ENCODE measurements around the gene GPX2.

Gene GPX2

DNA sequence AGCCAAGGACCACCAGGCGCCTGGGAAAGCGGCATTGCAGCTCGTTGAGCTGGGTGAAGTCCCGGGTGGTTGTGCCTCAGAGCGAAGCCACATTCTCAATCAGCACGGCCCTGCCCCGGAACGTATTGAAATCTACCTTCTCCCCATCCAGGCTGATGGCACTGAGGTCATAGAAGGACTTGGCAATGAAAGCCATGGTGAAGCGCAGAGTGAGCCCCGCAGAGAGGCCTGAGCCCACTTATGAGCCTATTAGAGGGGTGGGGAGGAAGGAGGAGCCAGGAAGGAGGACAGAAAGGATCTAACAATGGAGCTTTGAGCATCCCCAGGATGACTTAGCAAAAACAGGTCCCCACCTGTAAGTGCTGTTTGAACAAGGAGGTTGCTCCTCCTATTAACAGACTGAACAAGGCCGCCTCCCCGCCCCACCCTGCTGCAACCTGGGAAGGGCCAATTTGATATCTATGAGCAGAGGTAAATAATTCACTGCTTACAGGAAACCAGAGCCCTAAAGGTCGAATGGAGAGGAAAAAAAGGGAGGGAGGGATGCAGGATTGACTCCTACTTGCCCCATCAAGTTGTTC, at the start of gene GPX2:
GPX2 (minus strand) TSS at position 215 of the 581 bp plus-strand sequence; CDS start at position 196, 19 bp downstream.
- DNase-seq (ENCODE audit: low read depth in 4 of 4, low spot score in 1 of 4): no peak

DNA sequence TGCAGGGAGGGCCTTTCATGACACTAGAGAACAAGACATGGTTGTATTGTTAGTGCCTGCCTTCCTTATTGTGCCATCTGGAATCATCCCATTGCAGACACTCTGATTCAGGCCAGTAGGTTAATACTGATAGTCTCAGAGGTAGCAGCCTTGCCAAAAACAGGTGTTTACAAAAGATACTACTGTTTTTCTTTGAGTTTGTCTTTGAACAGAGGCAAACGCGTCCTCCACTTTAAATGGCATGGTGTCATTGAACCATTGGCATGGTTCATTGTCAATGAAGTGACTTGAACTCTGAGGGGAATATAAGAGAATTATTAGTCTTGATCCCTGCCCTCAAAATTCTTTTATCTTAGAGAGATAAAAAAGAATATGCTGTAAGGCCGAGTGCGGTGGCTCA, 48.4 kb upstream of the GPX2 start:
- DNase-seq (ENCODE audit: low read depth in 4 of 4, low spot score in 1 of 4): no peak

DNA sequence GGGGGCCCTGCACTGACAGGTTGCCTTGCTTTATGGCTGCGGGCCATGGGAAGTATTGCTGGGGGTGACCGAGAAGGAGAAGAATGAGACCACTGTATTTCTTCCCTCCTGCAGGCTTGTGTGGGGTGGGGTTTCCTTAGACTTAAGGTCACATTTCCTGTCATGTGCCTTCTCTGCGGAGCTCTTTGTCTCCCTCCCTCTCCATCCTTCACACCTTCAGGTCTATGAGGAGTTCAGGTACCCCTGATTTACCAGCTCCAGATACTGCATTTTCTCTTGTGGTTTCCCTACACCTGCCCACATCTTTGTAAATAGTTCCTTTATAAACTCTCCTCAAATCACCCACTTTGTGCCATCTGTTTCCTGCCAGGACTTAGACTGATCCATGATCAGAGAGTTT, 47.8 kb upstream of the GPX2 start:
- DNase-seq (ENCODE audit: low read depth in 4 of 4, low spot score in 1 of 4): no peak

DNA sequence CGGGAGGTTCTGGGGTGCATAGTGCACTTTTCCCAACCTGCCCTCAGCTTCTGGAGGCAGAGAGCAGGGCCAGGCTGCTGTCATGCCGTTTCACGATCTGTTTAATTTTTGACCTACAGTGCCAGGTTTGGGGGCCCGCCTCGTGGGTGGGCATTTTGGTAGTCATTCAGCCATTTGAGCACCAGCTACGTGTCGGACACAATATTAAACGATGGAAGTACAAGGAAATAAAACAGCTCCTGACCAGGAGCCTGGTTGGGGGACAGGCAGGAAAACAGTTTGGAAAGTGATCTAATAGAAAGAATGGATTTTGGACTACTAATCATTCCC, 44.9 kb upstream of the GPX2 start:
- peak in 1 of 4 experiments; percentile 9 for DNase-seq (ENCODE audit: low read depth in 4 of 4, low spot score in 1 of 4)

DNA sequence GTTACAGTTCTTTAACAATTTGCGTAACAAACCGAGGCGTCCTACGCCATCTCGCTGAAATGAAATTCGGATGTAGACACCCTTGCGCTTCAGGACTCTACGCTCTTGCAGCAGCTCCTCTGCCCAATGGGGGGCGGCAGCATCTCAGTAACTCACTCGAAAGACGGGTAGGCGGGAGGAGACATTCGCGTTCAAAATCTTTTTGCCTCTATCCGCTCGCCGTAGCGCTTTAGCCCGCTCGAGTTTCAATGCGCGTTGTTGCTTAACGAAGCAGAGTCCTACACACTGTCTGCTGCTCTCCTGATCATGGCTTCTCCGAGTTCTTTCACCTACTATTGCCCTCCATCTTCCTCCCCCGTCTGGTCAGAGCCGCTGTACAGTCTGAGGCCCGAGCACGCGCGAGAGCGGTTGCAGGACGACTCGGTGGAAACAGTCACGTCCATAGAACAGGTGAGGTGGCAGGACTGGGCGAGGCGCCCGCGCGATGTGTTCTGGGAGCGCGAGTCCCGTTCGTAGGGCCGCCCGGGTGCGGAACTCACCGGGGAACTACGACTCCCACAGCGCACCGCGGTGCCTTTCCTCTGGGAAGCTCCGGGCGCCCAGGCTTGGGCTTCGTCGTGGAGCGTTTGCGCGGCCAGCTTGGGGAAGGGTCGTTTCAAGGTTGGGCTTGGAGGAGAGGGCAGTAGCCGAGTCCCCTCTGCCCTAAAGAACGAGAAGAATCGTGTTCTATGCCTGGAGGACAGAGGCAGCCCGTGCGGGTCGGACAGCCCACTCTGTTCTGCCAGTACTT, 44.3 kb upstream of the GPX2 start, which contains the start of gene FNTB:
FNTB (plus strand) TSS at position 248 of the 790 bp plus-strand sequence; CDS start at position 307, 59 bp downstream.
- DNase-seq (ENCODE audit: low read depth in 4 of 4, low spot score in 1 of 4): peak; percentile 75 to 92 (median 84)

DNA sequence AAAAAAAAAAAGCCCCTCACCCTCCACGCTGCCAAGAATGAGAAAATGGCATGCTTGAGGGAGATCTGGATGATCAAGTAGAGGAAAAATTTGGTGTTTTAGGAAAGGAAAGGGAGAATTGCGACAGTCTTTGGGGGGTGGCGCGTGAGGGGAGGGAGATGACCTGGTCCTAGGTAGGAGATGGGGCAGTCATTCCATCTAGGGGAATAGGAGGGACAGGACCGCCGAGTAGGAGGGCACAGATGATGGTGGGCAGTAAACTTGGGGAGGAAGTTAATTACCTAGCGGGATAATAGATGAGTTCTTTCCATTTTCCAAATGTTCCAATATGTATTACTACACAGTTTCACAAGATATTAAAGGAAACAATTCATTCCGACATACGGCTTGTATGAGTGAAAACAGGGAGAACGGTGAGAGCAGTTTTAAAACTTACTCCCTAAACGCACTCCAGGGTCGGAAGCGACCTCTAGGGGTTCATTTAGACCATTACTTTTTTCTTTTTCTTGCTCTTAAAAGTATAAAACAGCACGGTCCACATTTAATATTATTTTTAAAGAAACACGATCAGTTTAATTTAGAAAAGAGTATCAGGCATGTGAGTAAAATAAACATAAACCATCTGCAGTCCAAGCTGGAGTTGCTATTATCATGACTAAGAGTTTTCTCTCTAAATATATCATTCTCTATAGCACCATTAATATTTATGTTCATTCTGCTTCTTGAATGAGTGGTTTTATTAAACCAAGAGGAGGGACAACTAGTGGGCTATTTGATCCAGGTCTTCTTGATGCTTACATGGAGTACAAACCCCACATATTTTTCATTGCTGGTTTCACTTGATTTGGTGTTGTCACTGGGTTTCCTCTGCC, 41.1 kb upstream of the GPX2 start:
- no peak for DNase-seq (ENCODE audit: low read depth in 4 of 4, low spot score in 1 of 4)

DNA sequence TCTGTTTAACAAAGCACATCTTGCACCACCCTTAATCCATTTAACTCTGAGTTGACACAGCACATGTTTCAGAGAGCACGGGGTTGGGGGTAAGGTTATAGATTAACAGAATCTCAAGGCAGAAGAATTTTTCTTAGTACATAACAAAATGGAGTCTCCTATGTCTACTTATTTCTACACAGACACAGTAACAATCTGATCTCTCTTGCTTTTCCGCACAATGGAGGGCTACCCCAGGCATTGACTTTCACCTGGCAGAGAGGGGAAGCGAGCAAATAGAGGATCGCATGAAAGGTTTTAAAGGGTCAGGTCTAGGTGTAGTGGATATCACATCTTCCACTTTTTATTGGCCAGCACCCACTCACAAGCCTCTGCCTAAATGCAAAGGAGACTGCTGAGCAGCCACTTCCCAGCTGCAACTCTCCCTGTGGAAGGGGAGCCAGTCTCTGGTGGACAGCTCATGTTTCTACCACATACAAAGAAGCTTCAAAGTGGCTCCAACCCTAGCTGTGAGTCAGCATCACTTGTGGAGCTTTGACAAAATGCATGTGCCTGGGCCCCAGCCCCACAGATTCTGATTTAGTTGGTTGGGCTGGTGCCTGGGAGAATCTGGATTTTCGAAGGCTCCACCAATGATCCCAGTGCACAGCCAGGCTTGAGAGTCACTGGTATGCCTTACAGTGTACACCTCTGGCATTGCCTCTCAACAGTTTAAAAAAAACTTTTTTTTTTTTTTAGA, 37.0 kb upstream of the GPX2 start:
- DNase-seq (ENCODE audit: low read depth in 4 of 4, low spot score in 1 of 4): no peak

DNA sequence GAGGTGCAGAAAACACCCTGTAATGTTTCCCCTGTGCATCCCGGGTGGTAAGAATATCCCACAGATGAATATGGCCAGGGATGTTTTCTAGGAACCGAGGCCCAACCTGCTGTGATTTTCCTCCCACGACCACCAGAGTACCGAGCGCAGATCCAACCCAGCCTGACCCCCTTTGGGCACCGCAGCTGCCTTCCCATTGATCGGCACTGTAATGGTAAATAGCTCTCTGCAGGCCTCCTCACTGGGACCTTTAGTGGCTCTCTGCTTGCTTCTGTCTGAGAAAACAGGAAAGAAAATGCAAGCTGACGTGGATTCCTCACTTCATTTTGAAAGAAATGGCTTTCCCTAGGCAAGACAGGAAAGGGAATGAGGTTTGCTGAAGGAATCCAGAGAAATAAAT, 32.0 kb upstream of the GPX2 start:
- no peak for DNase-seq (ENCODE audit: low read depth in 4 of 4, low spot score in 1 of 4)

DNA sequence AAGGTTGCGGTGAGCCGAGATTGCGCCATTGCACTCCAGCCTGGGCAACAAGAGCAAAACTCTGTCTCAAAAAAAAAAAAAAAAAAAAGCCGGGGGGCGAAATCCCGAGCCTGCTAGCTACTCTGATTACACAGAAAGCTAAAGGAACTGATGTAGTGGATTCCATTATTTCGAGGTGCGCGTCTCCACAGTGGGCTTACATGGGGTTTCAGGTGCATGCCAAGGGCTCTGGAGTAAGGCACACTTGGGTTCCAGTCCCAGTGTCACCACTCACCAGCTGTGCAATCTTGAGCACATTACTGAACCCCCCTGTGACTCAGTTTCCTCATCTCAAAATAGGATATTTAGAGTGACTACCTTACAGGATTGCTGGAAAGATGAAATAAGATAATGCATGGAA, 31.3 kb upstream of the GPX2 start:
- no peak for DNase-seq (ENCODE audit: low read depth in 4 of 4, low spot score in 1 of 4)

DNA sequence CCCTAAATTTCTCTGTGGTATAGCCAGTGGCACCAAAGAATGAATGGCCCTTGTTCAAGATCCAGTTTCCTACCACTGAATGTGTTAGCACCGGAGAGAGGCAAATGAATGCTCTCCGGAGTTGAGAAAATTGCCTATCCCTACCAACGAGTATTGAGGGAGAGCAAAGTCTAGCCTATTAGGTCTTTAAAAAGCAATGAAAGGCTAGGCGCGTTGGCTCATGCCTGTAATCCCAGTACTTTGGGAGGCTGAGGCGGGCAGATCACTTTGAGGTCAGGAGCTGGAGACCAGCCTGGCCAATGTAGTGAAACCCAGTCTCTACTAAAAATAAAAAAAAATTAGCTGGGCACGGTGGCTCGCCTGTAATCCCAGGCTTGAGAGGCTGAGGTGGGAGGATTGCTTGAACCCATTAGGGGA, 30.5 kb upstream of the GPX2 start:
- DNase-seq (ENCODE audit: low read depth in 4 of 4, low spot score in 1 of 4): no peak

DNA sequence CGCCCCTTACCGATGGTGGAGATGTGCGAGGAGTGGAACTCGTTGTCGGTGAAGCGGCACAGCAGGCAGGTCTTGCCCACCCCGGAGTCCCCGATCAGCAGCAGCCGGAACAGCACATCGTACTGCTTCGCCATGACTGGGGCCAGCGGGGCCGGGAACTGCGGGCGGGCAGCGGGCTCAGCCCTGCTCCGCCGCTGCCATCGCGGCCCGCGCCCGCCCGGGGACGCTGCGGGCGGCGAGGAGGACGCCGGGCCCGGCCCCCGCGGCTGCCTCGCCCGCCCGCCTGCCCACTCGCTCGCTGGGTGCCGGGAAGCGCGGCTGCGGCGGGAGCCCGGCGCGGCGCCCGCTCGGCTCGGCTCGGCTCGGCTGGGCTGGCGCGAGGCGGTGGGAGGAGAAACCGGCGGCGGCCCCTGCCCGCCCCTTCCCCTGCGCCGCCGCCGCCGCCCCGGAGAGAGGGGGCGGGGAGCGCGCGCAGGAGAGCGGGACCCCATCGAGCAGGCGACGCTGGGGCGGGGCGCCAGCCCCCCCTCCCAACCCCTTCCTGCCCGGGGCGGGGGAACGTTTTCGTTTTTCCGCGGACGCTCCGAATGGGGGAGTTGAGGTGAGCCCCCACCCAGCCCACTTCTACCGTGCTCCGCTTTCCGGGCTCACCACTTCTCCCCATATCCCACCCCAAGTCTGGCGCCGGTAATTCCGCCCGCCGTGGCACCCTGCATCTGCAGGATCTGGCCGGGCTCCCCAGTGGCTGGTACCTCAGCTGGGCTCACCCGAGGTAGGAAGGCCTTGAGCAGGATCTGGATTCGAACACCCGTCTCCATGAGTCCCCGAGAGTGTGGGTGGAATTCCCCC, 29.6 kb upstream of the GPX2 start, which contains the start of gene RAB15:
RAB15 (minus strand) TSS at position 394 of the 849 bp plus-strand sequence; CDS start at position 134, 260 bp downstream.
- DNase-seq (ENCODE audit: low read depth in 4 of 4, low spot score in 1 of 4): peak in 3 of 4 experiments; percentile 16 to 23 (median 22)

DNA sequence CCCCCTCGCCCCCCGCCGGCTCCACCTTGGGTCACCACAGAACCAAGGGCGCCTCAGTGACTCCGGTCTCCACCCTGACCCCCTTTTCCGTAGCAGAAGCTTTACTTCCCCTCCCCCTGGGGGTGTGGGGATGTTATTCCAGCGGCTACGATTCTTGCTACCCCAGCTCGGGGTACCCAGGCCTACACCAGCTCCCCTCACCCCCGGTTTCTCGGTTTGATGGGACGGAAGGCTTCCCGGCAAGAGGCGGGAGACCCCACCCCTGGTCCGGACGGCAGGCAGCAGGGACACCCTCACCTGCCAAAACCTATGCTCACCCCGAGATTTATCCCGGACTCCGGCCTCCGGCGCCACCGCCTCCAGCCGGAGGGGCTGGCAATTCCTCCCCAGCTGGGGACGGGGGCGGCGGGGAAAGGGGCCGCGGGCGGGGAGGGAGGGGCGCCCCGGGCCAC, 29.0 kb upstream of the GPX2 start:
- no peak for DNase-seq (ENCODE audit: low read depth in 4 of 4, low spot score in 1 of 4)

DNA sequence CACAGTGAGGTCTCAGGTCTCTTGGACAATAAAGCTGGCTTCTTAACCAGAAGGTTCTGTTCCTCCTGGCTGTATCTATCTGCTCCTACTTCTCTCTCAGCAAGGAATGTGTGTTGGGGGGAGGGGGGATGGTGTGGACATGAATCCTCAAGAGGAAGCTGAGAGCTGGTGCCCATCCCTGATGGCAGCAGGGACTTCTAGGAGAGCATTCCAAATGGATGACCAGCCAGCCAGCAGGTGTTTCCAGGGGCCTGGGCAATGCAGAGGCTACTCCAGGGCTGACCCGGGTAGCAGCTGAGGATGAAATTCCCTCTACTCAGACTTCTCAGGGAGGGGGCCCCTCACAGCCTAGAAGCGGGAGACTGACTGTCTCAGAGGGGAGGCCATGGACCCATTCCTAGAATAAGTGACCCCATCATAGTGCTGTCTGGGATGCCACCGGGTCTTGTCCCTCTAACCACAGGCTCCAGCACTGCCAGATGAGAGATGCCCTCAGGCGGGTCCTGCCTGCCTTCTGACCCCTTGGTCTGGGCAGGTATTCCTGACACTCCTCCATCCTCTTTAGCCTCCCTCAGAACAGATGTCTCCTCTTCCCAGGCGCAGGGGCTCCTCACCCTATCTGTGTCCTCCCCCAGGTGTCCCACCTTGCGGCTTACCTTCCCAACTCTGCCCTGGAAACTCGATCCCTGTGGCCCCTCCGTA, 28.4 kb upstream of the GPX2 start:
- DNase-seq (ENCODE audit: low read depth in 4 of 4, low spot score in 1 of 4): no peak

DNA sequence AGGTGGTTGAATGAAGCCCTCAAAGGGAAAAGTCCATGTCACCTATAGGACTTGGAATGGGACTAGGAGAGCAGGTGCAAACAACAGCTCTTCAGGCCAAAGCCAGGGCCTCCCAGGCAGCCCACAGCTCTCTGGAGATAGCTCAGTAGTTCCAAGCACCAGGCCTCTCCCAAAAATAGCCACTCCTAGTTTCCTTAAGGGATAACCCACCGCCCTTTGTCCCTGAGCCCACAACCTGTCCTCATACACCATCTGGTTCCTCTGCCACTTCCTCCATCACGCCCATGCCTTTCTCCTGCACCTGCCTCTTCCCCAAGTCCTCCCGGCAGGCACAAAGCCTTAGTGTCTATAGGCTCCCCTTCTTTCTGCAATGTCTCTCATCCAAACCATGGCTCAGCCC, 27.5 kb upstream of the GPX2 start:
- DNase-seq (ENCODE audit: low read depth in 4 of 4, low spot score in 1 of 4): no peak

DNA sequence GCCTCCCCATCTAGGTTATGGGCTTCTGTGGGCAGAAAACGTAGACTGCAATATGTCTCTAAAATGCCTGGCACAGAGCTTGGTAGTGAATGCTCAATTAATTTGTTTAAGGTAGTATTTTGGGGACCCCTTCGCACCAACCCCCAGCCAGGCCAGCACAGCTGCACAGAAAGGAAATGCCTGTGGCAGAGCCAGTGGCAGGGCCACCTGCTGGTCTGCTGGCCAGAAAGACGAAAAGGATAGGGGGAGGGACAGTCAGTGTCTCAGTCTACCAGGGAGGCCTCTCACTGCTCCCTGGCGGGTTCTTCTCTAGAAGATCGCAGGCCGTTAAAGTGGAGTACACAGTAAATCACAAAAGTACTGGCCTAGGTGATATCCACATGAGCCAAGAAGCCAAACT, 26.1 kb upstream of the GPX2 start:
- no peak for DNase-seq (ENCODE audit: low read depth in 4 of 4, low spot score in 1 of 4)

DNA sequence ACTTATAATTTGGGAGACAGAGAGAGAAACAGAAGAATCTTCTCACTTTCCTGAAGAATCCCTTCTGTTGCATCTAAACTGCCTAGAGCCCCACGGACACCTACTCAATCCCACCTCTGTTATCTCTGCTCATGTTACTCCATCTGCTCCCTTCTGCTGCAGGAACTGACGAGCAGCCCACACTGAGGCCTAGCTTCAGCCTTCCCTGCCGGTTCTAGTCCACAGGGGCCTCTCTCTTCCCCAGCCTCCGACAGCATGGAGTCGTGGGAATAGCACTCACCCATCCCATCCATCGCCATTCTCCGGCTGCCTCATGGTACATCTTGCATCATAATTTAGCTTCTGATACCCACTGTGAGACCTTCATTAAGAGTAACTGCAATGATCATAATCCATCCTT, 25.6 kb upstream of the GPX2 start:
- no peak for DNase-seq (ENCODE audit: low read depth in 4 of 4, low spot score in 1 of 4)

DNA sequence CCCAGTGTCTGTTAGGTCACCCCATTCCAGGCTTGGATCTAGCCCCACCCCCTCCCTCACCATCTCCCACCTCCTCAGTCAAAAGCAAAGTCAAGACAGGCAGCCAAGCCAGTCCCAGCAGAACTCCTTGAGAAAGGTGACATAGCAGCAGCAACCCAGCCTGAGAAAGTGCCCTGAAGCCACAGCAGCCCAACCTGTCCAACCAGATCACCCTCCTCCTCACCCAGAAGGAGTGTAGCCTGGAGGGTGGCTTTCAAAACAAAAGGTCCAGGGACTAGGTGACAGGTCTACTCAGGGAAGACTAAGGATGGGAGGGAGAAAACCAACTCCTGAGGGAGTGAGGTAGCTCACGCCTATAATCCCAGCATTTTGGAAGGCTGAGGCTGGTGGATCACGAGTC, 24.4 kb upstream of the GPX2 start:
- no peak for DNase-seq (ENCODE audit: low read depth in 4 of 4, low spot score in 1 of 4)

DNA sequence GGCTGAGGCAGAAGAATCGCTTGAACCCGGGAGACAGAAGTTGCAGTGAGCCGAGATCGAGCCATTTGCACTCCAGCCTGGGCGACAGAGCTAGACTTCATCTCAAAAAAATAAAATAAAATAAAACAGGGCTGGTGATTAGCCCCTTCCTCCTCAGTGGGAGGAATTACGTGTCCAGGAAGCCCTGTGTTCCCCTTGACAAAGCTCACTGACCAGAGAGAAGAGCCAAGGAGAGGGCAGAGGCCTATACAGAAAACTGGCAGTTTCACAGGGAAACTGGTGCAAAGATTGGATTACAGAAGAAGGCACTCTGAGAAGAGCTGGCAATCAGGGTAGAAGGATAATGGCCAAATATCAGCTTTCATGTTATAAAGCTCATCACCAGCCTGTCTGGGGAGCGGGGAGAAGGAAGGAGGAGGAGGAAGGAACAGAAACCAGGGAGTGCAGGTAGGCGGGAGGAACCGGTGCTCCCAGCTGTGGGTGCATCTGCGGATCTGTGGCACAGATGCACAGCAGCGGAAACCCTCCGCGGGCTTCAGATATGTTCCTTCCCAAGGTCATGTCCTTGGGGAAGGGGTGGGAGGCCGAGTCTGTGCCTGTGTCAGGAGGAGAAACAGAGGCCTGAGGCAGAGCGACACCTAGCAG, 22.9 kb upstream of the GPX2 start:
- no peak for DNase-seq (ENCODE audit: low read depth in 4 of 4, low spot score in 1 of 4)

DNA sequence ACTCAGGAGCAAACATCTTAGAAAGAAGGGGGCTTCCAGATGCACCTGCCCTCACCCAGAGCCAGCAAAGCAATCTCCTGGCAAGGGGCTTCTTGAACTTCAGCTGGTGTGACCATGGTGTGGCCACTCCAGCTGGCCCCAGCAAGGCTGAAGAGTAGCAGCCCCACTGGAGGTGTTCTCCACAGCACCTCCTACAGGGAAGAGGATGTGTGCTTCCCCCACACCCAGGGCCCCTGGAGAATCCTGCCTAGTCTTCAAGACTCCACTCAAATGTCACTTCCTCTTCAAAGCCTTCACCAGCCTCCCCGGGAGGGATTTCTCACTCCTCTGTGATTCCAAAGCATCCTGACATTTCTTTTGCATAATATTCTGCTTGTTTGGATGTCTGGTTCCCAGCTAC, 21.1 kb upstream of the GPX2 start:
- DNase-seq (ENCODE audit: low read depth in 4 of 4, low spot score in 1 of 4): no peak

All from stimulated activated CD4-positive, alpha-beta T cell treated with anti-CD3 and anti-CD28 coated beads, Interleukin-1b, Interleukin-23, amount 100 ng/mL, for 24 hours (primary cell).